Liver (tissue), 9 donors: ENCODE measurements around the gene SETD5. TPM values are rescaled to one million over a fixed set of nuclear protein-coding genes. Genes with fewer than 3 reads are reported as not detected.

Experiments
- DNase-seq: peaks from one replicate; pipeline ENCODE4 v3.0.0-alpha.2; 2017; ENCODE audit warnings: low spot score
- H3K27ac ChIP-seq, 2 donors: one replicate each; pipeline ENCODE4 v1.7.0; 2013; ENCODE audit warnings: inconsistent platforms in 2 of 2, low read length in 2 of 2, control low read depth in 1 of 2, low read depth in 1 of 2, mild to moderate bottlenecking in 1 of 2
- H3K27me3 ChIP-seq, 4 donors: one replicate each; pipeline versions ENCODE4 v1.6.1 to v1.7.0; 2013; ENCODE audit warnings: low read length in 3 of 4, inconsistent platforms in 1 of 4, mild to moderate bottlenecking in 1 of 4, moderate library complexity in 1 of 4; ENCODE audit not compliant: control insufficient read depth in 4 of 4, insufficient read depth in 4 of 4
- H3K36me3 ChIP-seq, 4 donors: one replicate each; pipeline versions ENCODE4 v1.6.1 to v1.7.0; 2013; ENCODE audit warnings: low read length in 3 of 4, mild to moderate bottlenecking in 3 of 4, low read depth in 1 of 4, moderate library complexity in 1 of 4; ENCODE audit not compliant: control insufficient read depth in 4 of 4, insufficient read depth in 3 of 4
- H3K4me1 ChIP-seq, 4 donors: one replicate each; pipeline versions ENCODE4 v1.6.1 to v1.7.0; 2013; ENCODE audit warnings: low read length in 3 of 4, mild to moderate bottlenecking in 3 of 4, moderate library complexity in 1 of 4; ENCODE audit not compliant: control insufficient read depth in 4 of 4, insufficient read depth in 4 of 4
- H3K4me3 ChIP-seq, 3 donors: one replicate each; pipeline versions ENCODE4 v1.6.1 to v1.7.0; 2013; ENCODE audit warnings: low read length in 3 of 3, control low read depth in 1 of 3, low read depth in 1 of 3, mild to moderate bottlenecking in 1 of 3
- H3K9ac ChIP-seq, 2 donors: one replicate each; pipeline ENCODE4 v1.7.0; 2013; ENCODE audit warnings: low read length in 2 of 2, mild to moderate bottlenecking in 2 of 2, moderate library complexity in 2 of 2, control low read depth in 1 of 2, low read depth in 1 of 2
- H3K9me3 ChIP-seq, 4 donors: one replicate each; pipeline versions ENCODE4 v1.6.1 to v1.7.0; 2013; ENCODE audit warnings: low read length in 3 of 4; ENCODE audit not compliant: control insufficient read depth in 4 of 4
- EGR1 ChIP-seq, 2 donors: IDR thresholded peaks; 2 replicates each; pipeline ENCODE4 v1.6.1; 2016 to 2018; ENCODE audit warnings: antibody characterized with exemption in 2 of 2, low read depth in 2 of 2
- FOXA1 ChIP-seq: IDR thresholded peaks from 2 replicates; pipeline ENCODE4 v1.6.1; 2016; ENCODE audit warnings: antibody characterized with exemption
- FOXA2 ChIP-seq: IDR thresholded peaks from 2 replicates; pipeline ENCODE4 v1.6.1; 2016; ENCODE audit warnings: antibody characterized with exemption
- GABPA ChIP-seq, 2 donors: IDR thresholded peaks in 1 of 2; conservative IDR thresholded peaks in 1 of 2; 2 replicates each; pipeline ENCODE4 v1.6.1; 2016; ENCODE audit warnings: antibody characterized with exemption in 2 of 2, mild to moderate bottlenecking in 1 of 2, moderate library complexity in 1 of 2
- HNF4A ChIP-seq, 2 donors: conservative IDR thresholded peaks; 2 replicates each; pipeline ENCODE4 v1.6.1; 2016; ENCODE audit warnings: antibody characterized with exemption in 2 of 2, mild to moderate bottlenecking in 2 of 2
- HNF4G ChIP-seq: IDR thresholded peaks from 2 replicates; pipeline ENCODE4 v1.6.1; 2016; ENCODE audit warnings: antibody characterized with exemption
- JUND ChIP-seq, 2 donors: IDR thresholded peaks; 2 replicates each; pipeline ENCODE4 v1.6.1; 2016; ENCODE audit warnings: antibody characterized with exemption in 2 of 2
- REST ChIP-seq: IDR thresholded peaks from 2 replicates; pipeline ENCODE4 v1.6.1; 2016; ENCODE audit warnings: antibody characterized with exemption, mild to moderate bottlenecking
- RXRA ChIP-seq, 2 donors: IDR thresholded peaks; 2 replicates each; pipeline ENCODE4 v1.6.1; 2017 to 2018; ENCODE audit warnings: antibody characterized with exemption in 2 of 2, mild to moderate bottlenecking in 1 of 2
- SP1 ChIP-seq: IDR thresholded peaks from 2 replicates; pipeline ENCODE4 v1.6.1; 2018; ENCODE audit warnings: antibody characterized with exemption, mild to moderate bottlenecking
- TAF1 ChIP-seq: conservative IDR thresholded peaks from 2 replicates; pipeline ENCODE4 v1.6.1; 2016; ENCODE audit warnings: antibody characterized with exemption, mild to moderate bottlenecking
- YY1 ChIP-seq: IDR thresholded peaks from 2 replicates; pipeline ENCODE4 v1.6.1; 2016; ENCODE audit warnings: antibody characterized with exemption, mild to moderate bottlenecking
- WGBS: extraction: QIAGEN DNeasy Blood & Tissue Kit; methylation state at CpG from one replicate; pipeline ENCODE4 v1.1.7; 2013; 5-methylcytosine and 5-hydroxymethylcytosine counted together
- polyA plus RNA-seq, 2 donors: library from polyadenylated mRNA; stranded (reverse) in 1 of 2; unstranded in 1 of 2; fragments of 200-250 nt in 1 of 2; fragments of >200 nt in 1 of 2; fragmentation: Nextera tagmentation in 1 of 2; extraction: Ambion mirVana in 1 of 2; gene quantifications; one replicate each; pipeline versions ENCODE4 v1.2.1 to v1.2.3, GENCODE V29; 2013 to 2015
- total RNA-seq, 2 donors: library from RNA; depleted of rRNA; stranded (reverse); fragments of >200 nt; gene quantifications; one replicate each; pipeline ENCODE4 v1.2.3, GENCODE V29; 2014
- TF ChIP-seq, protein P1 (sequence below): IDR thresholded peaks from 2 replicates; pipeline ENCODE4 v1.6.1; 2016; ENCODE audit warnings: antibody characterized with exemption
- TF ChIP-seq, protein P2 (sequence below): fragments of 150-350 bp; IDR thresholded peaks from 2 replicates; pipeline ENCODE4 v1.5.1; 2017; ENCODE audit warnings: improper control_type of control experiment, low read depth, low read length; ENCODE audit not compliant: missing input control
- donor health status: healthy.
- donor health status: healthy.
- donor health status: healthy.
- donor health status: healthy.
- donor health status: healthy.

SETD5 gene
- total and polyA plus RNA-seq, 4 donors, result 17.9 to 76.6 (median 24.3) TPM

DNA sequence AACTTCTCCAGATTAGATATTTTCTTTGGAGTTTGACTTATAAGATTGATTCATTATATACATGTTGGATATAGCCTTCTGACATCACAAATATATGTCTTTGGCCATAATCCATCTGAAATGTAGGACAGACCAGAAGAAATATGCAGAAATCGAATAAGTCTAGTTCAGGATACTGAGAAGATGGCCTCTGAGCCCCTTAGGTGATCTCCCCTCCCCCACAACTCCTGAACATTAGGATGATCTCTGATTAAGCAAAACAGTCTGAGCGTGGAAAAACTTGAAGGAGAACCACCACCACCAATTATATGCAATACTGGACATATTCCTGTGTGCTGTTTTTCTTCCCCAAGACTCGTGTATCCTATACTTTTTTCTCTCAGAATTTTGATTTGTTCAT is 3.2 kb downstream of the SETD5 start (continued):
- no peak for TF ChIP-seq REST
- no peak for TF ChIP-seq SP1
- no peak for TF ChIP-seq YY1
- no peak for TF ChIP-seq RXRA (IDR thresholded peaks at IDR 0.05)
- TF ChIP-seq GABPA (IDR thresholded peaks at IDR 0.05 in 1 of 2, conservative IDR thresholded peaks at IDR 0.05 in 1 of 2), result no peak

DNA sequence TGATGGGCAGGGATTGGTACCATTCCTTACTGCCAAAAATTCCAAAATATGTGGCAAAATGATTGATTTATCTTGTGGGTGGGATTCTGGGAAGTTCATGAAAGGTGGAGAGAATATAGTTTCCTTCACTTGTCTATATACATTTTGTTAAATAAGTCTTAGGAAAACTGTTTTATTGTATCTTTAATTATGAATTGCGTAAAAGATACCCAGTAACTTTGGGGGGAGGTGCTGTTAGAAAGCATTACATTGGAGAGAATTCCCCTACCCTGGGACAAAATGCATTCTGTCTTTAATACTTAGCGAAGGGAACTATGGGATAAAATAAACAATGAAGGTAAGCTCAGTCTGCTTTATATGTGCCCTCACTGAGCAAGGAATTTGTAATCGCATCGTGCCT is 4.6 kb downstream of the SETD5 start:
- Histone ChIP-seq H3K36me3 (no peaks in the 10 kb centered on the region), H3K9me3 (no peaks in the 10 kb centered on the region), H3K27ac (peak overlapping the region in 1 of 2 donors; percentile 14), H3K27me3 (no peaks in the 10 kb centered on the region), H3K4me3 (peak overlapping the region in 1 of 3 donors; percentile 20), H3K4me1 (peaks cover 9 to 65% (median 62%) of the 10 kb centered on the region in 4 donors), H3K9ac (no peak overlapping the region)
- WGBS, result 35% methylated on average over 4 of the region's 4 CpGs
- TF ChIP-seq YY1, result no peak
- no peak for TF ChIP-seq FOXA1
- no peak for TF ChIP-seq SP1
- TF ChIP-seq, protein P1, sequence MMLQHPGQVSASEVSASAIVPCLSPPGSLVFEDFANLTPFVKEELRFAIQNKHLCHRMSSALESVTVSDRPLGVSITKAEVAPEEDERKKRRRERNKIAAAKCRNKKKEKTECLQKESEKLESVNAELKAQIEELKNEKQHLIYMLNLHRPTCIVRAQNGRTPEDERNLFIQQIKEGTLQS, result no peak
- no peak for TF ChIP-seq REST
- no peak for TF ChIP-seq JUND (IDR thresholded peaks at IDR 0.05)
- no peak for TF ChIP-seq EGR1 (IDR thresholded peaks at IDR 0.05; ENCODE audit: low read depth in 2 of 2)
- DNase-seq, result no peak

- Histone ChIP-seq H3K4me3 (peak overlapping the region in 2 of 3 donors; percentile 19 to 20), H3K27me3 (no peaks in the 10 kb centered on the region), H3K36me3 (no peaks in the 10 kb centered on the region), H3K9ac (peak overlapping the region in 1 of 2 donors; percentile 34), H3K4me1 (peaks cover 10 to 65% (median 62%) of the 10 kb centered on the region in 4 donors), H3K9me3 (no peaks in the 10 kb centered on the region), H3K27ac (peak overlapping the region in 1 of 2 donors; percentile 14)
- peak; percentile 50 for DNase-seq
- WGBS, result 21% methylated on average over 3 of the region's 3 CpGs
- peak; percentile 72 for TF ChIP-seq YY1
- no peak for TF ChIP-seq GABPA (IDR thresholded peaks at IDR 0.05 in 1 of 2, conservative IDR thresholded peaks at IDR 0.05 in 1 of 2)
- TF ChIP-seq HNF4A (conservative IDR thresholded peaks at IDR 0.05), result peak; percentile 64 to 71
- no peak for TF ChIP-seq REST
- TF ChIP-seq EGR1 (IDR thresholded peaks at IDR 0.05; ENCODE audit: low read depth in 2 of 2), result no peak
- no peak for TF ChIP-seq HNF4G
- no peak for TF ChIP-seq TAF1
- TF ChIP-seq SP1, result peak; percentile 42
- TF ChIP-seq FOXA1, result peak; percentile 50
- TF ChIP-seq FOXA2, result peak; percentile 69
- no peak for TF ChIP-seq JUND (IDR thresholded peaks at IDR 0.05)
- peak; percentile 19 to 36 for TF ChIP-seq RXRA (IDR thresholded peaks at IDR 0.05)
- TF ChIP-seq, protein P2, sequence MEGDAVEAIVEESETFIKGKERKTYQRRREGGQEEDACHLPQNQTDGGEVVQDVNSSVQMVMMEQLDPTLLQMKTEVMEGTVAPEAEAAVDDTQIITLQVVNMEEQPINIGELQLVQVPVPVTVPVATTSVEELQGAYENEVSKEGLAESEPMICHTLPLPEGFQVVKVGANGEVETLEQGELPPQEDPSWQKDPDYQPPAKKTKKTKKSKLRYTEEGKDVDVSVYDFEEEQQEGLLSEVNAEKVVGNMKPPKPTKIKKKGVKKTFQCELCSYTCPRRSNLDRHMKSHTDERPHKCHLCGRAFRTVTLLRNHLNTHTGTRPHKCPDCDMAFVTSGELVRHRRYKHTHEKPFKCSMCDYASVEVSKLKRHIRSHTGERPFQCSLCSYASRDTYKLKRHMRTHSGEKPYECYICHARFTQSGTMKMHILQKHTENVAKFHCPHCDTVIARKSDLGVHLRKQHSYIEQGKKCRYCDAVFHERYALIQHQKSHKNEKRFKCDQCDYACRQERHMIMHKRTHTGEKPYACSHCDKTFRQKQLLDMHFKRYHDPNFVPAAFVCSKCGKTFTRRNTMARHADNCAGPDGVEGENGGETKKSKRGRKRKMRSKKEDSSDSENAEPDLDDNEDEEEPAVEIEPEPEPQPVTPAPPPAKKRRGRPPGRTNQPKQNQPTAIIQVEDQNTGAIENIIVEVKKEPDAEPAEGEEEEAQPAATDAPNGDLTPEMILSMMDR, result no peak
These were observed 5.2 kb downstream of the SETD5 start for GRCh38 chr3:9402410-9403228.
